Stimulated activated CD8-positive, alpha-beta memory T cell treated with anti-CD3 and anti-CD28 coated beads, Interleukin-4, amount 100 ng/mL, for 1 hour (primary cell): Measurements from ENCODE around the gene RSPH9.

ENCODE experiments used
- DNase-seq, 2 donors: peaks; one replicate each; pipeline ENCODE4 v3.0.0-alpha.2; 2020; ENCODE audit warnings: low read depth in 2 of 2, low spot score in 1 of 2

RSPH9 gene

GRCh38 chr6:43667245-43668150 is 22.7 kb downstream of the RSPH9 start:
- DNase-seq: peak; percentile 25 to 71

GRCh38 chr6:43668151-43669028 is 23.6 kb downstream of the RSPH9 start:
- DNase-seq: peak in 1 of 2 donors; percentile 10

- DNase-seq: no peak
These were observed 24.4 kb downstream of the RSPH9 start for GRCh38 chr6:43669050-43669921.

GRCh38 chr6:43669922-43670622 is 25.2 kb downstream of the RSPH9 start:
- no peak for DNase-seq

- DNase-seq: no peak
These were observed 25.8 kb downstream of the RSPH9 start for GRCh38 chr6:43670623-43670986.

- no peak for DNase-seq
These were observed 26.4 kb downstream of the RSPH9 start for GRCh38 chr6:43671011-43671800.

- DNase-seq: no peak
These were observed 27.2 kb downstream of the RSPH9 start for GRCh38 chr6:43671801-43672690.

GRCh38 chr6:43673444-43674084 is 28.7 kb downstream of the RSPH9 start:
- no peak for DNase-seq

GRCh38 chr6:43674291-43674690 is 29.5 kb downstream of the RSPH9 start:
- DNase-seq: no peak

GRCh38 chr6:43674921-43675320 is 30.1 kb downstream of the RSPH9 start:
- no peak for DNase-seq

- DNase-seq: no peak
These were observed 32.2 kb downstream of the RSPH9 start for GRCh38 chr6:43676962-43677606.

GRCh38 chr6:43677759-43678158 is 32.9 kb downstream of the RSPH9 start:
- no peak for DNase-seq

GRCh38 chr6:43678341-43678740 is 33.5 kb downstream of the RSPH9 start:
- DNase-seq: no peak

- no peak for DNase-seq
These were observed 34.2 kb downstream of the RSPH9 start for GRCh38 chr6:43679057-43679456.

GRCh38 chr6:43680308-43681200 is 35.7 kb downstream of the RSPH9 start:
- no peak for DNase-seq

GRCh38 chr6:43681303-43681702 is 36.5 kb downstream of the RSPH9 start:
- DNase-seq: no peak
